ENCODE data around the gene SYNE1.

Gene SYNE1

GRCh38 chr6:152118224-152118623 lies 518.9 kb downstream of the SYNE1 start:
- DNase-seq: no peak

GRCh38 chr6:152117156-152118133 lies 519.7 kb downstream of the SYNE1 start:
- DNase-seq: no peak

GRCh38 chr6:152112491-152113261 lies 524.5 kb downstream of the SYNE1 start:
- no peak for DNase-seq

GRCh38 chr6:152110886-152111820 lies 526.0 kb downstream of the SYNE1 start:
- DNase-seq: no peak

- DNase-seq: no peak
Measured at GRCh38 chr6:152107973-152108372, 529.2 kb downstream of the SYNE1 start.

GRCh38 chr6:152100183-152100618 lies 537.0 kb downstream of the SYNE1 start:
- no peak for DNase-seq

GRCh38 chr6:152099446-152100182 lies 537.5 kb downstream of the SYNE1 start:
- DNase-seq: no peak

- DNase-seq: no peak
Measured at GRCh38 chr6:152098683-152099082, 538.5 kb downstream of the SYNE1 start.

GRCh38 chr6:152096863-152097496 lies 540.2 kb downstream of the SYNE1 start:
- DNase-seq: no peak

- no peak for DNase-seq
Measured at GRCh38 chr6:152094992-152095592, 542.1 kb downstream of the SYNE1 start.

GRCh38 chr6:152094276-152094675 lies 542.9 kb downstream of the SYNE1 start:
- no peak for DNase-seq

- no peak for DNase-seq
Measured at GRCh38 chr6:152093711-152094110, 543.5 kb downstream of the SYNE1 start.

- DNase-seq: no peak
Measured at GRCh38 chr6:152091851-152092341, 545.3 kb downstream of the SYNE1 start.

- no peak for DNase-seq
Measured at GRCh38 chr6:152091201-152091600, 546.0 kb downstream of the SYNE1 start.

GRCh38 chr6:152089992-152090391 lies 547.2 kb downstream of the SYNE1 start:
- no peak for DNase-seq

- DNase-seq: no peak
Measured at GRCh38 chr6:152087701-152088100, 549.5 kb downstream of the SYNE1 start.

- DNase-seq: no peak
Measured at GRCh38 chr6:152087096-152087495, 550.1 kb downstream of the SYNE1 start.

GRCh38 chr6:152086223-152086873 lies 550.8 kb downstream of the SYNE1 start:
- DNase-seq: no peak

GRCh38 chr6:152085451-152085921 lies 551.7 kb downstream of the SYNE1 start:
- no peak for DNase-seq

- no peak for DNase-seq
Measured at GRCh38 chr6:152078804-152079203, 558.4 kb downstream of the SYNE1 start.
